Endodermal cell (in vitro differentiated cells): ENCODE data around the gene MSMB. TPM values are rescaled to one million over a fixed set of nuclear protein-coding genes. Genes with fewer than 3 reads are reported as not detected.

Source experiments
- DNase-seq: peaks from one replicate; pipeline ENCODE4 v3.0.0-alpha.2; 2017
- H3K27ac ChIP-seq: 2 replicates; pipeline ENCODE4 v1.5.1; 2013; ENCODE audit warnings: mild to moderate bottlenecking, low read depth, low read length, moderate library complexity
- H3K27me3 ChIP-seq: 2 replicates; pipeline ENCODE4 v1.6.1; 2013; ENCODE audit warnings: mild to moderate bottlenecking, low read length, moderate library complexity; ENCODE audit not compliant: insufficient read depth, control insufficient read depth, poor library complexity, severe bottlenecking
- H3K36me3 ChIP-seq: 2 replicates; pipeline ENCODE4 v1.7.0; 2013; ENCODE audit warnings: mild to moderate bottlenecking, low read length, moderate library complexity; ENCODE audit not compliant: control insufficient read depth, insufficient read depth
- H3K4me1 ChIP-seq: one replicate; pipeline ENCODE4 v1.7.0; 2013; ENCODE audit warnings: low read length; ENCODE audit not compliant: control insufficient read depth, insufficient read depth
- H3K4me3 ChIP-seq: 2 replicates; pipeline ENCODE4 v1.5.1; 2013; ENCODE audit warnings: mild to moderate bottlenecking, low read length, moderate library complexity
- H3K9ac ChIP-seq: 2 replicates; pipeline ENCODE4 v1.6.1; 2013; ENCODE audit warnings: mild to moderate bottlenecking, low read length, moderate library complexity; ENCODE audit not compliant: poor library complexity, severe bottlenecking; ENCODE audit errors: extremely low read depth
- H3K9me3 ChIP-seq: 2 replicates; pipeline ENCODE4 v1.6.1; 2013; ENCODE audit warnings: mild to moderate bottlenecking, low read length, moderate library complexity; ENCODE audit not compliant: control insufficient read depth
- H3K27ac Mint-ChIP-seq: 2 replicates; pipeline ENCODE4 v1.8.0; 2020; ENCODE audit warnings: mixed read lengths
- H3K27me3 Mint-ChIP-seq: 2 replicates; pipeline ENCODE4 v1.8.0; 2021; ENCODE audit warnings: mild to moderate bottlenecking, mixed read lengths; ENCODE audit not compliant: insufficient read depth
- H3K36me3 Mint-ChIP-seq: 2 replicates; pipeline ENCODE4 v1.8.0; 2020; ENCODE audit warnings: low read depth, mixed read lengths
- H3K4me1 Mint-ChIP-seq: 2 replicates; pipeline ENCODE4 v1.8.0; 2020; ENCODE audit warnings: mixed read lengths
- H3K4me3 Mint-ChIP-seq: 2 replicates; pipeline ENCODE4 v1.8.0; 2020; ENCODE audit warnings: mild to moderate bottlenecking, moderate library complexity, mixed read lengths
- H3K9me3 Mint-ChIP-seq: 2 replicates; pipeline ENCODE4 v1.8.0; 2020; ENCODE audit warnings: mild to moderate bottlenecking, mixed read lengths
- CTCF ChIP-seq: fragments of 200-600 bp; sonication (generic); conservative IDR thresholded peaks from 2 replicates; pipeline ENCODE4 v1.5.0; 2021; ENCODE audit warnings: antibody characterized with exemption, mild to moderate bottlenecking
- WGBS, 2 experiments: methylation state at CpG; one replicate each; pipeline versions ENCODE4 v1.1.5 to v1.1.7; 2013; ENCODE audit warnings: missing lambda C conversion rate in 2 of 2, mixed read lengths in 1 of 2; ENCODE audit not compliant: insufficient coverage in 1 of 2, insufficient read length in 1 of 2; 5-methylcytosine and 5-hydroxymethylcytosine counted together
- total RNA-seq, 2 donors: library from RNA; stranded (reverse); fragmentation: NEBNext Ultra II Directional in 1 of 2; extraction: Animal tissue kit (Norgen Biotek cat#: 25700) in 1 of 2; gene quantifications; 2 replicates in 1 of 2; 3 replicates in 1 of 2; pipeline ENCODE4 v1.2.1, GENCODE V29; 2021

MSMB gene
- total RNA-seq, 2 donors from 2014 or later, result 2.4 to 2.9 TPM

- no peaks in the 10 kb centered on the region for H3K9me3 Mint-ChIP-seq
- no peaks in the 10 kb centered on the region for H3K27me3 ChIP-seq
- no peak for TF ChIP-seq CTCF
- H3K27me3 Mint-ChIP-seq, result no peaks in the 10 kb centered on the region
- H3K9me3 ChIP-seq, result no peaks in the 10 kb centered on the region
- WGBS, 2 experiments, result 89% methylated on average over 2 of the region's 2 CpGs; no CpG with 5 or more reads in 1 of the 2 experiments
- no peak overlapping the region for H3K27ac Mint-ChIP-seq
- H3K36me3 ChIP-seq, result peaks cover 33% of the 10 kb centered on the region
- H3K4me1 ChIP-seq, result peaks cover 17% of the 10 kb centered on the region
- no peak overlapping the region for H3K27ac ChIP-seq
- peaks cover 53% of the 10 kb centered on the region for H3K4me1 Mint-ChIP-seq
- H3K9ac ChIP-seq, result no peak overlapping the region
- no peak for DNase-seq
- peaks cover 23% of the 10 kb centered on the region for H3K36me3 Mint-ChIP-seq
- H3K4me3 Mint-ChIP-seq, result no peak overlapping the region
- H3K4me3 ChIP-seq, result no peak overlapping the region
Observed at GRCh38 chr10:46025406-46025805, 20.7 kb downstream of the MSMB start.

- H3K4me1 Mint-ChIP-seq, result peaks cover 58% of the 10 kb centered on the region
- H3K9ac ChIP-seq, result no peak overlapping the region
- no peak overlapping the region for H3K4me3 ChIP-seq
- no peak overlapping the region for H3K27ac ChIP-seq
- no peaks in the 10 kb centered on the region for H3K9me3 Mint-ChIP-seq
- no peak for TF ChIP-seq CTCF
- H3K27me3 ChIP-seq, result no peaks in the 10 kb centered on the region
- no peak overlapping the region for H3K27ac Mint-ChIP-seq
- H3K27me3 Mint-ChIP-seq, result no peaks in the 10 kb centered on the region
- peaks cover 23% of the 10 kb centered on the region for H3K36me3 Mint-ChIP-seq
- H3K36me3 ChIP-seq, result peaks cover 33% of the 10 kb centered on the region
- no peak overlapping the region for H3K4me3 Mint-ChIP-seq
- peaks cover 19% of the 10 kb centered on the region for H3K4me1 ChIP-seq
- no peak for DNase-seq
- no peaks in the 10 kb centered on the region for H3K9me3 ChIP-seq
Observed at GRCh38 chr10:46024948-46025347, 21.1 kb downstream of the MSMB start.

- WGBS, 2 experiments, result 2 to 3% methylated on average over 31 to 49 of the region's 49 CpGs
- Mint-ChIP-seq H3K27ac (peak overlapping the region; percentile 93), H3K27me3 (no peaks in the 10 kb centered on the region), H3K4me3 (peak overlapping the region; percentile 73), H3K9me3 (no peaks in the 10 kb centered on the region), H3K4me1 (peaks cover 62% of the 10 kb centered on the region), H3K36me3 (peaks cover 33% of the 10 kb centered on the region)
- no peak overlapping the region for H3K27ac ChIP-seq
- H3K4me1 ChIP-seq, result peaks cover 25% of the 10 kb centered on the region
- peaks cover 41% of the 10 kb centered on the region for H3K36me3 ChIP-seq
- peak; percentile 47 for TF ChIP-seq CTCF
- DNase-seq, result peak; percentile 96
- H3K9me3 ChIP-seq, result no peaks in the 10 kb centered on the region
- no peaks in the 10 kb centered on the region for H3K27me3 ChIP-seq
- H3K4me3 ChIP-seq, result peak overlapping the region; percentile 83
- H3K9ac ChIP-seq, result peak overlapping the region; percentile 72
Observed at GRCh38 chr10:46022978-46023702, 22.9 kb downstream of the MSMB start.
